Nucleus accumbens (tissue), 56 donors: Measurements from ENCODE around the gene SLC10A6.

ENCODE experiments used
- DNase-seq, 56 donors: peaks; one replicate each; lab custom pipeline; 2025; lab: John Stamatoyannopoulos, UW

SLC10A6 gene

DNA sequence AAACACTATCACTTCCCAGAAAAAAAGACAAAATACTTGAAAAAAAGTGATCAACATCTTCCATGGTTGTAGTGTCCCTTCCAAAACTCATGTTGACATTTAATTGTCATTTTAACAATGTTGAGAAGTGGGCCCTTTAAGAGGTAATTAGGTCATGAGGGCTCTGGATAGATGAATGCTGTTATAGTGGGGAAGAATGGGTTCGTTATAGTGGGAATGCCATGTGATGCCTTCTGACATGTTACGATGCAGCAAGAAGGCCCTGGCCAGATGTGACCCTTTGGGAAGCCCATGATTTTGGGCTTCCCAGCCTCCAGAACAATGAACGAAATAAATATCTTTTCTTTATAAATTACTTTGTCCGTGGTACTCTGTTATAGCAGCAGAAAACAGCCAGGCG is 4.0 kb upstream of the SLC10A6 start:
- DNase-seq = no peak

DNA sequence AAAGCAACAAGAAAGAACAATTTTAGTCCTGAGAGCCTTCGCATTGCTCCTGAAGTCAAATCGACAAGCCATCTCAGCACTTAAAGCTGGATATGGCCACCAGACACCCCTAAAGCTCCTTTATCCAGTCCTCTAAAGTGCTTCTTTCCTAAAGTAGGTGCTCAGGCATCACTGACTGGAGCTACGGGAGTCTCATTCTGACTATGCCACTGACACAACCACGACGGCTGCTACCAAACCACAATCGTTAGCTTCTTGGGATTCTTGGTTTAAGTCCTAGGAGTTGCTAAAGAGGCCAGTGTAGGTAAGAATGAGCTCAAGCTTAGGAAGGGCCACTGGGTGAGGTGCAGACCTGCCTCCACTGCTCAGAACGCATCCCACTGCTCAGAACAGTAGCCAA is 1.0 kb downstream of the SLC10A6 start:
- DNase-seq = no peak

GRCh38 chr4:86847571-86847970 is 1.6 kb downstream of the SLC10A6 start:
- no peak for DNase-seq

DNA sequence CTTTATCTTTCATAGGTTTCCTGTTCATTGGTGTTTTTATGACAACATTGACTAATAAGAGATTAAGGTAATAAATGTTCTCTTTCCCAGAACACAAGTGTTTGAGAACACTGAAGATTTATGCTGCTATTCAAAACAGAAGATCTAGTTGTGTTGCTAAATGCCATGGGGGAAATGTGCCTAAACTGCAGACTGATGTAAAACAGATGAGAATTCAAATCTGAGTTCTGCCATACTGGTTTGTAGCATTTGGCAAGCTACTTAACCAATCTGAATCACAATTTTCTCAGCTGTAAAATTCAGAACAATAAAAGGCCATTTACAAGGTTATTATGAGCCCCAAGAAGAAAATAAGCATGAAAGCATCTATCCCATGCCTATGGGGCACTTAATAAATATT is 2.3 kb downstream of the SLC10A6 start:
- DNase-seq = no peak

DNA sequence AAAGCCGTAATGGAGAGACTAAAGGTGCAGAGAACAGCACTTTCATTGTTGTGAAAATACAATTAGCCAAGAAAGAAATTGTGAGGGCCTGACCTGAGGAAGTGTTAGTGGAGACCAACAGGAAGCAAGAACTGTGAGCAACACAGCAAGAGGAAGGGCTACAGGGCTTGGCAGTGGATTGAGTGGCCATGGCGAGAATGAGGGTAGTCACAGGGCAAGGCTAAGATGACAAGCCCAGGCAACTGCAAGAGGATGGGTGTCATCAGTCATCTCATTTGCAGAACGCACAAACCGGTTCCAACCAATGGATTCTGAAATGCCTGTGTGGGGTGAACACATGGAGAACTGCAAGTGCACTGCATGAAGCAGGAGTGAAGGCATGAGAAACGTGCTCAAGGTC is 3.6 kb downstream of the SLC10A6 start:
- no peak for DNase-seq

- DNase-seq = no peak
Observed at GRCh38 chr4:86841309-86841708, 7.9 kb downstream of the SLC10A6 start.

DNA sequence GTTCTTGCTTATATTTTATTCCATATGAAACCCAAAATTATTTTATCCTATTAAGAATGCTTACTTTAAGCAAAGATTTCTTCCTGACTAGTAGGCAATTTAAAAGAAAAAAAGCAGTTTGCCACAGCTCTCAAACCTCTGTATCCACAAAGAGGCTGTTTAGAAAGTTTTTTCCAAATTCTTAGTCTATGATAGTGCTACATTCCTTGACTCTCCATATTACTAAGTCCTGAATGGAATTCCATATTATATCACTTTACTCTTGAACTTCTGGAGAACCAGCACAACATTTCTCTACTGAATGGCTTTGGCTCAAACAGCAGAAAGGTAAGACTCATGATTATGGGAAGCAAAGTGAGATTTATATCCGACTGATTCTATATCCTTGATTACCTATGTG is 8.3 kb downstream of the SLC10A6 start:
- DNase-seq = no peak

DNA sequence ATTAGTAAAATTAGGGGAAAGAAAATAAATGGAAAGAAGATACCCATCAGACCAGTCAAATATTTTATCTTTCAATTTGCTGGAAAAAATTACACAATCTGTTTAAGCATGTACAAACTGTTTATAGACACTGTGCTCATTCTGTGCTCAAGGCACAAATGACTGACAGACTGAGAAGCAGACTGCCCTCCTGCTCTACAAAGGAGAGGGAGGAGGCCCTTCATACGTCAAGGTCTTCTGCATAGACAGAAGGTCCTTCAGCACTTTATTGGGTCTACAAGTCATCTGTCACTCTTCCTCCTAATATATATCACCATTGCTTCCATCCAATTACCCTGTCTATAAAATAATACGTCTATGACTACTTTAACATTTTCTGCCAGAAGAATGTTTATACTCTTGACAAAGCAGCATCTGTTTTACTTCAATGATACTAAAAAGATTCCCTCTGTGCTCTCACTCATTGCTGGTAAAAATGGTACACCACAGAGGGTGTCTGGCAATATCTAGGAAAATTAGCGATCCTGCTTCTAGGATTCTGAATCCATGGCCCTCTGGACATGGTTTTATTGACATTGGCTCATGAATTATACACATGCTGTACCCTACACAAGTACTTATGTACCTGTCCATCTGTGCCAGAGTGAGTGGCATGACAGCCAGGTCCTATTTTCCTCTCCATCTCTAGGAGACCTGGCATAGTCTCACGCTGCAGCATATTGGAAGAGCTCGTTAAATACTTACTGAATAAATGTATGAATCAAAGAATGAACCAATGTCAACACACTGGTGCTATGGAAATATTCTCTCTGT is 11.3 kb downstream of the SLC10A6 start:
- DNase-seq = no peak

- no peak for DNase-seq
Observed at GRCh38 chr4:86835677-86836076, 13.5 kb downstream of the SLC10A6 start.

DNA sequence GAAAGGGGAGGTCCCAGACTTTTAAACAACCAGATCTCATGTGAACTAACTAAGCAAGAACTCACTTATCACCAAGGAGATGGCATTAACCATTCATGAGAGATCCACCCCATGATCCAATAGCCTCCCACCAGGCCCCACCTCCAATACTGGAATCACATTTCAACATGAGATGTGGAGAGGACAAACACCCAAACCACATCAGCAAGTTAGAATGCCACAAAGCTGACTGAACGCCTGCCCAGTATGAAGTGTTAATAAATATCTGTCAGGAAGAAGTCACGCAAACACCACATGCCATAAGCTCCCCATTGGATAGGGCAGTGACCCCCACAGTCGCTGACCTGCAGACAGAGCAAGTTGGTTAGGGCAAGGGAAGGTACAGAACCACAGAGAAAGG is 14.3 kb downstream of the SLC10A6 start:
- DNase-seq = no peak

DNA sequence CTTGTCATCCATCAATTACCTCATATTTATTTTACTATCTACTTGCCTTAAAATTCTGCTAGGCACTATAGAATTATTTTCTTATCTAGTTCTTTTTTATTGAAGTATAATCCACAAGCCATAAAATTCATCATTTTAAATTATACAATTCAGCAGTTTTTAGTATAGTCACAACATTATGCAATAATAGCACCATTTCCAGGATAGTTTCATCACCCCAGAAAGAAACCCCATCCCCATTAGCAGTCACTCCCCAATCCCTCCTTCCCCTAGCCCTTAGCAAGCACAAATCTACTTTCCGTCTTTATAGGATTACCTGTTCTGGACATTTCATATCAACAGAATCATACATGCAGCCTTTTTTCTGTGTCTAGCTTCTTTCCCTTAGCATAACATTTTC is 15.6 kb downstream of the SLC10A6 start:
- no peak for DNase-seq

DNA sequence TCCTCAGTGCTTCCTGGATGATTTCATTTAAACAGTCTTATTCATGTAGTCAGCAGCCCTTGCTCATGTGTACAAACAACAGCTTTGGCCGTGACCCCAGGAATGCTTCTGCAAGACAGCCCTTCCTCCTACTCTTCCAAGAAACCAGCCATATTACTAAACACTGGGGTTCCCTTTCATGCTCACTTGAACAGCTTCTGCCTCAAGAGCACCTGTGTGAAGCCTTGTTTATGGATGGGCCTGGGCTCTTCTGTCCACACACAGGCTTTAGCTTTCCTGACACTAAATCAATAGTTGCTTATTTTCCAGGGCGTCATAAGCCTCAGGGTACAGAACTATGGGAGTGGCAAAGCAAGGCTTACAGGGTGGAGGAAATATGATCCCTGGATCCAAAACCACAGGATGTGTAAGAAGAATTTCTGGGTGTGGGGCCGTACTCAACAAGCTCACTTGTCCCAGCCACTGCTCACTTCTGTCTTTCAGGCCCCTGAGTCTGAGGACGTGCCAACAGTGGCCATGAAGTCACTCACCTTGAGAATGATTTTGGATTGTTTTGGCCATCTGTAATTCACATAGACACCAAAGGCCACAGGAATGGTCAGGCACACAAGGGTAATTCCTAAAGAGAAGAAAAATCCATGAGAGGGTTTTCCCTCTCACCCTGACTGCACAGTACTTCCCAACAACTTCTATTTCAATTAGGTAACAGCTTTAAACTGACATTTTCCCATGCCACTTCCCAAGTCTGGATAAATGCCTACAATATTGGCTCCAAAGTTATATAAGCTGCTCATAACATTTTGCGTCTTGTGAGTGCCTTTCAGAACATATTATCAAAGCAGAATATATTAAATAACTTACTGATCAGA is 17.7 kb downstream of the SLC10A6 start:
- DNase-seq = no peak

- no peak for DNase-seq
Observed at GRCh38 chr4:86825511-86825910, 23.7 kb downstream of the SLC10A6 start.

DNA sequence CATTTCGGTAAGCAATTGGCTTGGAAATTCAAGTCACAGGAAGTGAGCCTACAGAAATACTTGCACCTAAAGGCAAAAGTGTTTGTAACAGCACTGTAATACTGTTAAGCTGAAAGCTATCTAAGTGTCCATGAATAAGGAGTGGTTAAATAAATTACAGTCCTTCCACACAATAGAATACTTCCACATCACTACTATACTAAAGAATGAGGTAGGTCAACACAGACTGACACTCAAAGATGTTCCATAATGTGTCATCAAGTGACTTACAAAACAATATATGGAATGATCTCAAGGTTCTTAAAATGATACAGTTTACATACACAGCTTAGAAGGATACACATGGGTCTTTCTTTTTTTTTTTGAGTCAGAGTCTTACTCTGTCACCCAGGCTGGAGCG is 27.0 kb downstream of the SLC10A6 start:
- DNase-seq = no peak

- no peak for DNase-seq
Observed at GRCh38 chr4:86821151-86821550, 28.0 kb downstream of the SLC10A6 start.

DNA sequence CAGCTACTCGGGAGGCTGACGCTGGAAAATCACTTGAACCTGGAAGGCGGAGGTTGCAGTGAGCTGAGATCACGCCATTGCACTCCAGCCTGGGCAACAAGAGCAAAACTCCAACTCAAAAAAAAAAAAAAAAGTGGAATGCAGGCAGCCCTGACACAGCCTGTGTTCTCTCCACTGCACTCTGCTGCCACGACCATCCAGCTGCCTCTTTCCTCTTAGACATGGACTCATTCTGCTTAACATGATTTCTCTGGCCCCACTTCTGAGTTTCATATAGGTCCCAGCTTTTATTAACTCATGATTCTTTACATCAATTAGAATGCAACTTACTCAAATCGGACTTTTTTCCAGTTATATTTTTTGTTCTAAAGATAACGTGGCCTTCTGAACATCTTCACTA is 29.6 kb downstream of the SLC10A6 start:
- no peak for DNase-seq

GRCh38 chr4:86818841-86819240 is 30.3 kb downstream of the SLC10A6 start:
- no peak for DNase-seq

GRCh38 chr4:86818211-86818610 is 31.0 kb downstream of the SLC10A6 start:
- no peak for DNase-seq

DNA sequence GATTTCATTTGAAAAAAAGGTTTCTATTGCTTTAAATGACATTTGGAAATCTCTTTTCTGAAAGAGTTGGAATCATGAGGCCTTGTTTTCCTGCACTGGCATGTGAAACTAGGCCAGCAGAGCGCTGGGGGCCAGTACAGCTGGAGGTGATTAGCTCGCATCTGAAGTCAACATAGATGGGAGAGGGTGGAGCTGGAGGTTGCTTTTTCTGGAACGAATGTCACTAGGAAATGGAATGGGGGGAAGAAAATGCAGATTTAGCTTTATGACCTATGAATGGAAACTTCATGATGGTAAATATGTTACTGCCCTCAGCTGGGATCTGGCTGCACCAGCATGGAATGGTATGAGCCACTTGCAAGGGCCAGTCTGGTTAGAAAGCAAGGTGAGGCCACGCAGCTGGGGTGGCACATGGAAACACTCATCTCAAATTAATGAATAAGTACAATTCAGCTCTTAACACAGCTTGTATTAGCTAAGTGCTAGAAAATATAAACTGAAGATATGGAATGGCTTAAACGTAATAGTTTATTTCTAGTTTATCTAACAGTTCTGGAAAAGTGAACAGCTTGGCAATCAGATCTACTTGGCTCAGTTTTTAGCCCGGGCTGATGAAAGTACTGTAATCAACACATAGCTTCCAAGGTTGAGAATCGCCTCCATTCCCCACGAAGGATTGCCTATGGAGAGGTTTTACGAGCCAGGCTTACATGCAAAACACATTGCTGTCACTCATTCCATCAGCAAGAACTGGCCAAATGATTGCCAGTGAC is 32.5 kb downstream of the SLC10A6 start:
- DNase-seq = peak in 1 of 56 donors; percentile 3

- no peak for DNase-seq
Observed at GRCh38 chr4:86815653-86816052, 33.5 kb downstream of the SLC10A6 start.

DNA sequence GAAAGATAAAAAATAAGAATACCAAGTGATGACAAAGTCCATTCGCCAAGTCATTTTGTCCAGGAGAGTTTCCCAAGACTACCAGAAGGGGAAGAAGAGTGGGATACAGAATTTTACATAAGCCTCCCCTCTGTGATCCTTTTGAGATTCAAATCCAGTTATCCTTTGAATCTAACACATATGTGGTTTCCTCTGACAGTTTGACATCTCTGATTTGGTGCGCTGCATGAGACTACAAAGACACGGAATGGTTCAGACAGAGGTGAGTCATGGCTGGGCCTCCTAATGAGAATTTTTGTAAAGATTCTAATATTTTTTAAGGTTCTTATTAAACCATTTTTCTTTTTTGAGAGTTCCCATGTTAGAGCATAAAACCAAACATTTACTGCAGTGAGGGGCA is 38.3 kb downstream of the SLC10A6 start:
- peak in 5 of 56 donors; percentile 6 to 20 (median 11) for DNase-seq
